ENCODE measurements around the gene GNAS.
"Not testable (repeated sequence)": the region's sequence is repeated elsewhere in the genome, so short reads cannot be mapped to it uniquely, and the experiment has no call there.

Gene GNAS

DNA sequence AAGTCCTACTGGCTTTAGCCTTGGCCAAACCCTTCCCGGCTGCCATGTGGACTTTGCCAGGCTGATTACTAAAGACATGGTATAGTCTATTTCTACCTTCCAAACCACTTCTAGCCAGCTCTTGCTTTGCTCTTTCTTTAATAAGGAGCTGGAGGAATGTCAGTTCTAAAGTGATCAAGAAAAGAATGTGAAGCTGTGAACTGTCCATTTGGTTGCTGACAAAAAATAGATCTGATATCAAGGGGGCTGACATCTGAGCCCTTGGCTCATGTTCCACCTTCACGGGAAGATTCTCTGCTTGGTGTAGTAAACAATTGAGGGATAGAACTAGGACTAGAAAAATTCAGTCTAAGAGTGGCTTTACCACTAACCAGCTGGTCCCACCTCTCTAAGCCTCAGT lies 24.4 kb upstream of the GNAS start:
- no peak for DNase-seq (ENCODE audit: low read depth in 1 of 2, low spot score in 1 of 2)

DNA sequence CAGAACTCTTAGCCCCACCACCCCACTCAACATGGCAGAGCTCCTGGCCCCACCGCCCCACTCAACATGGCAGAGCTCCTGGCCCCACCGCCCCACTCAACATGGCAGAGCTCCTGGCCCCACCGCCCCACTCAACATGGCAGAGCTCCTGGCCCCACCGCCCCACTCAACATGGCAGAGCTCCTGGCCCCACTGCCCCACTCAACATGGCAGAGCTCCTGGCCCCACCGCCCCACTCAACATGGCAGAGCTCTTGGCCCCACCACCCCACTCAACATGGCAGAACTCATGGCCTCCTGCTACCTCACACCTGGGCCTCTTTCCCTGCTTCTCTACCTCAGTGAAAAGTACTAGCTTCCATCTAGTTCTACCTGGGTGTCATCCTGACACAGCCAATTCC lies 23.7 kb upstream of the GNAS start:
- not testable (repeated sequence) for DNase-seq (ENCODE audit: low read depth in 1 of 2, low spot score in 1 of 2)

DNA sequence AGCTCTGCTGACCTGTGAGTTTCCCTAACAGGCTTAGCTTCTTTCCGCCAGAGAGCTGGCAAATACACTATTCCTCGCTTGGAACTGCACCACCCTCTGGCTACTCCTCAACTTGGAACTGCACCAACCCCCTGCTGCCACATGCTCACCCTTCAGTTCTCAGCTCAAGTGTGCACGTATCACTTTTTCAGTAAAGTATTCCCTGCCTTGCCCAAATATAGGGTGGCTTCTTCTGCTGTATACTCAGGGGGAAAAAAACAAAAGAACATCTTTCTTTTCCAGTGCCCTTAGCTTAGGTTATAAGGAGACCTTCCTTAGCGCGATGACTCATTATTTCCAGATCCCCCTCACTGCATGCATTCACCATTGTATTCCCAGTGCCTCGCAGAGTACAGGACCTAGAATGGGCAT lies 23.0 kb upstream of the GNAS start:
- no peak for DNase-seq (ENCODE audit: low read depth in 1 of 2, low spot score in 1 of 2)

DNA sequence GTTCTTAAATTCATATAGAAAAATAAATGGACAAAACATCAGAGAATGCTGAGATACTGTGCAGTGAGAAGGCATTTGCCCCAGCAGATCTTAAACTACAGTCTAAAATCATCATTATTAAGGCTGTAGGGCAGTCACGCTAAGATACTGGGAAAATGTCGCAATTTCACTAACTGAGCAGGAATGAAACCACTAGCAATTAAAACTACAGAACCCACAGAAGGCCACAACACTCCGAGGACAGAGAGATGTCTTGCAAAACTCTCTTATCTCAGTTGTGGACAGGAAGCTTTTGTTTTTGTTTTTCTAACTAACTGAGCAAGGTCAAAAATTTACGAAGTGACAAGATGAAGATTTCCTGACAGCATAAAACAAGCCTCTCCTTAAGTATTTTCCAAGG lies 20.1 kb upstream of the GNAS start:
- no peak for DNase-seq (ENCODE audit: low read depth in 1 of 2, low spot score in 1 of 2)

- DNase-seq (ENCODE audit: low read depth in 1 of 2, low spot score in 1 of 2), result no peak
Measured at GRCh38 chr20:58833921-58834320, 18.6 kb upstream of the GNAS start.

GRCh38 chr20:58835231-58835630 lies 17.3 kb upstream of the GNAS start:
- DNase-seq (ENCODE audit: low read depth in 1 of 2, low spot score in 1 of 2), result no peak

DNA sequence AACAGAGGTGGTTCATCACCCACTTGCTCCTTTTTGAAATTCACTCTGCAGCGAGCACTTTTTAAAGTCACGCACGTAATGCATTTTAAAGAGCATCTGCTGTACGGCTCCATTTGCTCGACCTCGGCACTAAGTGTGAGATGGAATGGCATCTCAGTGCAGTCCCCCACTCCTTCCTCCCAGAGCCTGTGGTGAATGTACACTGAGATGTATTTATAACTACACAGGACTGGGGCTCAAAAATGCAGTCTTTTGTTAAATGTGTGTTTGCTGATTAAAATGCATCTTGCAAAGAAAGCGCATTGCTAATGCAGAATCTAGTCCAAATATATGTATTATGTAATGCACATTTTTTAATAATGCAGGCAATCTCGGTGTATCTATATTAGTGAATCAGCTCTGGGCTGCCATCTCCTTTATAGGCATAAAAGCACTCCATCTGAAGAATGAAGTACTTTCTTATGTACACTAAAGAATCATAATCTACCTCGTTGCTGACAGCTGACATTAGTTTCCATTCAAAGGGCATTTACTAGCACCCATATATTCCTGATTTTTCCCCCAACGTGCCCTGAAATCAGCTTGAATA lies 15.8 kb upstream of the GNAS start:
- no peak for DNase-seq (ENCODE audit: low read depth in 1 of 2, low spot score in 1 of 2)

DNA sequence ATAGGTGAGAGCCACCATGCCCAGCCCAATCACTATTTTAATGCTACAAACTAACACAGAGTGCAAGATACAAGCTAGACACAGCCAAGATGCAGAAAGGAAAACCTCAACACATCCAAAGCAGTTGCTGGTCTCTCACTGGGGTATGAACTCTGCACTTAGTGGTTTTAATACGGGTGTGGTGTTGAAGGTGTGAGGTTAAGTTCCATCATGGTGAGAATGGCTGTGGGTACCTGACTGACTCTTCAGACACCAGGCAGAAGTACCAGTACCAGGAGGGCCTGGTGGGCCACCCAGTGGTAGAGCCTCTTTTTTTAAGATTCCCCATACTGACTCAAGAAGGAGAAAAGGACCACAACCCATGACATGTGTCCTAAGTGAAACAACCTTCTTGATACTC lies 14.8 kb upstream of the GNAS start:
- no peak for DNase-seq (ENCODE audit: low read depth in 1 of 2, low spot score in 1 of 2)

DNA sequence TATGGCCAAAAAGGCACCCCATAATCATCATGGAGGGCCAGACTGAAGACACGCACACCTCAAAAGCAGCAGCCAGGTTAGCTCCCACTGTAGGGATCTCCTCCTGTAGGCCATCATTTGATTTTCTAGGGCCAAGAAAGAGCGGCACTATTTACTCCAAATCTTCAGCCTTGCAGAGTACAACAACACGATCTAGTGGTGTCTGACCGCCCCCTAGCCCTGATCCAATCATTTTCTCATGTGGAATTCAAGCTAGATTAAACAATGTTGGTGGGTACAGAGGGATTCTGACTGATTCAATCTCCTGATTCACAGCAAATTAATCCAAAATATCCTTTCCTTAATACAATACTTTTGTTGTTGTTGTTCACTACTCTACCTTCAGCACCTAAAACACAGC lies 14.3 kb upstream of the GNAS start:
- no peak for DNase-seq (ENCODE audit: low read depth in 1 of 2, low spot score in 1 of 2)

DNA sequence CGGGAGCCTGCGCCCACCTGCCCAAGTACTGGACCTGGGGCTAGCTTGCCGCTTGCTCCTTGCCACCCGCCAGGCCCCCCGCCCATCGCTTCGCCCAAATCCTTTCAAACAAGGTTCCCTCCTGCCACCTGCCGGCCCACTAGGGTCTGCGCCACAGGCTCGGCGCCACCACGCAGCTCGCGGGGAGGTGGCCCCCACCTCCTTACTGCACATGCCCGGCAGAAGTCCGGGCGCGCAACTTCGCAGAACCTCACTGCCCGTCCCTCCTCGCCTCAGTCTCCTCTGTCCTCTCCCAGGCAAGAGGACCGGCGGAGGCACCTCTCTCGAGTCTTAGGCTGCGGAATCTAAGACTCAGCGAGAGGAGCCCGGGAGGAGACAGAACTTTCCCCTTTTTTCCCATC lies 13.0 kb upstream of the GNAS start:
- peak in 1 of 2 donors; percentile 36 for DNase-seq (ENCODE audit: low read depth in 1 of 2, low spot score in 1 of 2)

DNA sequence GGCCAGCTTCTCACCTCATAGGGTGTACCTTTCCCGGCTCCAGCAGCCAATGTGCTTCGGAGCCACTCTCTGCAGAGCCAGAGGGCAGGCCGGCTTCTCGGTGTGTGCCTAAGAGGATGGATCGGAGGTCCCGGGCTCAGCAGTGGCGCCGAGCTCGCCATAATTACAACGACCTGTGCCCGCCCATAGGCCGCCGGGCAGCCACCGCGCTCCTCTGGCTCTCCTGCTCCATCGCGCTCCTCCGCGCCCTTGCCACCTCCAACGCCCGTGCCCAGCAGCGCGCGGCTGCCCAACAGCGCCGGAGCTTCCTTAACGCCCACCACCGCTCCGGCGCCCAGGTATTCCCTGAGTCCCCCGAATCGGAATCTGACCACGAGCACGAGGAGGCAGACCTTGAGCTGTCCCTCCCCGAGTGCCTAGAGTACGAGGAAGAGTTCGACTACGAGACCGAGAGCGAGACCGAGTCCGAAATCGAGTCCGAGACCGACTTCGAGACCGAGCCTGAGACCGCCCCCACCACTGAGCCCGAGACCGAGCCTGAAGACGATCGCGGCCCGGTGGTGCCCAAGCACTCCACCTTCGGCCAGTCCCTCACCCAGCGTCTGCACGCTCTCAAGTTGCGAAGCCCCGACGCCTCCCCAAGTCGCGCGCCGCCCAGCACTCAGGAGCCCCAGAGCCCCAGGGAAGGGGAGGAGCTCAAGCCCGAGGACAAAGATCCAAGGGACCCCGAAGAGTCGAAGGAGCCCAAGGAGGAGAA lies 12.3 kb upstream of the GNAS start:
- no peak for DNase-seq (ENCODE audit: low read depth in 1 of 2, low spot score in 1 of 2)

DNA sequence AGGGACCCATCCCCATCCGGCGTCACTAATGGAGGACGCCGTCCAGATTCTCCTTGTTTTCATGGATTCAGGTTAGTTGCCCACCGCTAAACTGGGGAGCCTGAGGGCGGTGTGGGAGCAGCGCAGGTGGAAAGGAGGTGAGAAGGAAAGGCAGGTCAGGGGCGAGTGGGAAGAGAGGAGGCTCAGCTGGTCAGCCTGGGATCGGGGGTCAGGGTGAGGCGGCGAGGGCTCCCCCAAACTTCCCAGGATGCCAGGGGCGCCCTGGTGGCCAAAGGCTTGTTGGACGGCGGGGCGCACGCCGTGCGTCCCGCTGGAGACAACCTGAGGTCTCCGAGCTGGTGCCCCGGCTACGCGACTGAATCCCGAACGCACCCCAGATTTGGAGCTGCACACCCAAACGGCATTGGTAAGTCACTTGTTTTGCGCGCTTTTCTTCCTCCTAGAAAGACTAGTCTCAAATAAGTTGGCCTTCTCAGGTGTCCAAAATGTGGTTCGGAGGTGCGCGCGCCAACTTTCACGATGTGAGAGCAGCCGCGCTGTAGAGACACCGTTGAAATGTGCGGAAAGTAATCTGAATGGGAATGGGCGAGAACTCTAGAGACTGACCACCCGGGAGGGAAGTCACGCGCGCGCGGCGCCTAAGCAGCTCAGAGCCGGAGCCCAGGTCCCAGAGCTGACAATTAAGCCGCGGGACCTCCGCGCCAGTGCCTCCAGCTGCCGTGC lies 11.5 kb upstream of the GNAS start:
- no peak for DNase-seq (ENCODE audit: low read depth in 1 of 2, low spot score in 1 of 2)

GRCh38 chr20:58841539-58842264 lies 10.8 kb upstream of the GNAS start:
- no peak for DNase-seq (ENCODE audit: low read depth in 1 of 2, low spot score in 1 of 2)

GRCh38 chr20:58842276-58842675 lies 10.2 kb upstream of the GNAS start:
- no peak for DNase-seq (ENCODE audit: low read depth in 1 of 2, low spot score in 1 of 2)

- DNase-seq (ENCODE audit: low read depth in 1 of 2, low spot score in 1 of 2), result no peak
Measured at GRCh38 chr20:58843128-58843556, 9.4 kb upstream of the GNAS start.

DNA sequence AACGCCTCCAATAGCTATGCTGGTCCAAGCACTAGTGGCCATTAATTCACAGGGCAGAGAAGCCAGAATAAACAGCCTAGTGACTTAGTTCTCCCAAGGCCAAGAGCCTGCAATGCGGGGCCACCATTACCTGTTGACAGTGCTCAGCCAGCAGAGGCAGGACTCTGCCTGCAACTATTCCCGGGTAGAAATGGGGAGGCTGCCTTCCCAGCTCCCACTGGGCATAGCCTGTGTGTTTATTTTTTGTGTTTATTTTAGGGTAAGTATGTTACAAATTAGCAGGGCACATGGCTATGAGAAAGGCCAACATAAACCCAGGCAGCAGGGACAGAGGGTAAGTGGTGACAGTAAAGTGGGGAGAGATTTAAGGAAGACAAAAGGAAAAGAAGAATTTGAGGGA lies 6.8 kb upstream of the GNAS start:
- DNase-seq (ENCODE audit: low read depth in 1 of 2, low spot score in 1 of 2), result no peak

DNA sequence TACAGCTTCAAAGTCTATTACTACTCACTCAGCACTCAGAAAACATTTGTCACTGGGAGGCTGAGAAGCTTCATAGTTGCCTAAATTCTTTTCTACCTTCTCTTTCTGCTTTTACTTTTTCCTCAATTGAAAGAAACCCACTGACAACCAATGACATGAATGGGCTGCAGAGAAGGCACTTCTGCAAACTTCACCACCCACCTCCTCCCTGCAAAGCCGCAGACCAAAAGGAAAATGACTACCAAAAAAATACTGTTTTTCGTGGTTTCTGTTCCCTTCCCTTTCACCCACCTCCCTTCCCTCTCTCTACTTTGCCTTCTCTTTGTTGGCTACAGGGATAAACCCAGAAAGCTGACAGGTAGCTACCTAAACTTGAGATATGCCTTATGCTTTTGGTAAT lies 5.1 kb upstream of the GNAS start:
- DNase-seq (ENCODE audit: low read depth in 1 of 2, low spot score in 1 of 2), result no peak

DNA sequence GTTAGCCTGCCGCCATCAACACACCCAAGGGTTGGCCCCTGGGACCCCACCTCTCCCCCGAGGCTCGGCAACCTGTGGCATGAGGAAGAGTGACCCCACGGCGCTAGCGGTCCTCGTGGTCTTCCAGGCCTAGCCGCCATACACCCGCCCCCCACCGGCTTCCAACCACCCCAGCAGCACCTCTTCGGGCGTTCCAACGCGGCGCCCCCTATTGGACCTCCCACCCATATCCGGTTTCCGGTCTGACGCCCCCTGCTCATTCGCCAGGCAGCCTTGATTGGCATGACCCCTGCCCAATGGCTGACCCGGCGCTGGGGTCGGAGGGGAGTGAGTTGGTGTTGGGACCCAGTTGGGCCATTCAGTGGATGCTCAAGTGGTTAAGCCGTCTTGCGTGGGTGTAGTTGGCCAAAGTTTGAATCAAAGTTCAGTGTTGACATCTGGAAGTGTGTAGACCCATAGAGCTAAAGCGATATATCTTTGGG lies 1.8 kb upstream of the GNAS start, which contains the start of gene GNAS-AS1:
Gene GNAS-AS1, minus strand, starts transcription at position 210 of the 482 bp plus-strand sequence.
- peak; percentile 64 to 76 for DNase-seq (ENCODE audit: low read depth in 1 of 2, low spot score in 1 of 2)

DNA sequence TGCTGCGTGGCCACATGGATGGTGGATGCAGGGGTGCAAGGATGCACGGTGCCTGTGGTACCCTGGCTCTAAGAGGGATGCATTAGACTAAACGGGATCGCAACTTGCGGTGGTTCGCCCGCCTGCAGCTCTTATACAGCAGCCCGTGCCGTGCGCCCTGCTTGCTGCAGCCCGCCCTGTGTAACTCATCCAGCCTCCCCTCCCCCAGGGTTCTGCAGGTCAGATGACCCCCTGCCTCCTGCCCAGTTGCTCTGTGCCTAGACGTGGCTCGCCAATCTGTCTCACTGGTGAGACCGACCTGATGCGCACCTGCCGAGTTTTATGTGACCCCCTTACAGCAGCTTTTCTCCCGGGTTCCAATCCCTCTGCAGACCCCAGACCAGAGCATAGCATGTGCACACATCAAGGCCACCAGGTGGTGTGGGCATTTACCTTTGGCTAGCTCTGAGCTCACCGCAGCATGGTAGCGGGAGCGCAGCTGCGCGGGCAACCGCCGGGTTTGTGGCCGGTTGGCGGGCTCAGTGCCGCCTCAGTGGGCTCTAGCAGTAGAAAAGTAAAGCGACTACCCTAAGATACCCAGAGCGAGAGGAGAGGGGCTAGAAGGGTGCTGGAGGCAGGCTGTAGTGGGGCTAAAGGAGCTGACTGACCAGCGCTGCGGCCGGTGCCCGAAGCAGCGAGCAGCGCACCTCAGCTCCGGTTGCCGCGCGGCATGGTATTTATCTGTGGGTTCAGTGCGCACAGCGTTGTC lies 1.1 kb upstream of the GNAS start:
- no peak for DNase-seq (ENCODE audit: low read depth in 1 of 2, low spot score in 1 of 2)

GRCh38 chr20:58851969-58852458 lies 502 bp upstream of the GNAS start:
- no peak for DNase-seq (ENCODE audit: low read depth in 1 of 2, low spot score in 1 of 2)

GRCh38 chr20:58853466-58853865 lies 950 bp downstream of the GNAS start:
- no peak for DNase-seq (ENCODE audit: low read depth in 1 of 2, low spot score in 1 of 2)

Measured in stimulated activated CD4-positive, alpha-beta T cell treated with anti-CD3 and anti-CD28 coated beads, Interleukin-15, amount 100 ng/mL, for 1 hour (primary cell).